ENCODE data around the gene TMEM253.

GRCh38 chr14:21136024-21136423, 35.2 kb downstream of the TMEM253 start:
- TF ChIP-seq CTCF (IDR thresholded peaks at IDR 0.05): peak; percentile 24 to 62 (median 44)
- TF ChIP-seq POLR2A (IDR thresholded peaks at IDR 0.05): no peak

Measured in esophagus squamous epithelium (tissue), 4 donors.